Measurements from ENCODE around the gene EPB41L5.
"Not testable (repeated sequence)": the region's sequence is repeated elsewhere in the genome, so short reads cannot be mapped to it uniquely, and the experiment has no call there.

DNA sequence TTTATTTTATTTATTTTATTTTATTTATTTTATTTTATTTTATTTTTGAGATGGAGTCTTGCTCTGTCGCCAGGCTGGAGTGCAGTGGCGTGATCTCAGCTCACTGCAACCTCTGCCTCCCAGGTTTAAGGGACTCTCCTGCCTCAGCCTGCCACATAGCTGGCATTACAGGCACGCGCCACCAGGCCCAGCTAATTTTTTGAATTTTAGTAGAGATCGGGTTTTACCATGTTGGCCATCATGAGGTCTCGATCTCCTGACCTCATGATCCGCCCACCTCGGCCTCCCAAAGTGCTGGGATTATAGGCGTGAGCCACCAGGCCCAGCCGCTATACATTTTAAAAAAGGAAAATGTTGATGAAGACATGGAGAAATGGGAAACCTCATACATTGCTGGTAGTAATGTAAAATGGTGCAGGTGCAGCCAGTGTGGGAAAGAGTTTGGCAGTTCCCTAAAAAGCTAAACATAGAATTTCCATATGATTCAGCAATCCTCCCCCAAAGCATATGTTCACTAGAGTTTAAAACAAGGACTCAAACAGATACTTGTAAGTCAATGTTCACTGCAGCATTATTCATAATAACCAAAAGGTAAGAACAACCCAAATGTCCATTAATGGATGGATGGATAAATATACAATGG lies 187.1 kb downstream of the EPB41L5 start:
- TF ChIP-seq EZH2 (IDR thresholded peaks at IDR 0.05; ENCODE audit: borderline replicate concordance, low read depth, low read length, severe bottlenecking); POLR2A (IDR thresholded peaks at IDR 0.05; ENCODE audit: low read depth, low read length): not testable (repeated sequence)
